K562 (cell line): Measurements from ENCODE around the gene ADRA1B. TPM values are rescaled to one million over a fixed set of nuclear protein-coding genes. Genes with fewer than 3 reads are reported as not detected.

Source experiments
- ATAC-seq: fragments of 200-7000 bp; cut with Tn5 transposase; 3 replicates; pipeline ENCODE4 v1.9.1; 2020; ENCODE audit warnings: moderate library complexity
- BruUV-seq: library from RNA; stranded (reverse); fragments of 400-500 nt; replicated peaks from 2 replicates; lab custom pipeline; 2021; lab: Mats Ljungman, UMichigan
- CTCF ChIA-PET: fragments of 300-600 bp; formaldehyde crosslinking; extraction: SDS; loops from one replicate; lab custom pipeline; 2021; ENCODE audit warnings: low intra/inter-chr PET ratio; lab: Yijun Ruan, JAX
- POLR2A ChIA-PET: fragments of 300-600, 350-650 bp; sonication (Branson Sonifier 250); formaldehyde crosslinking; extraction: SDS; loops from one replicate; lab custom pipeline; 2021; ENCODE audit warnings: antibody characterized with exemption, inconsistent platforms; lab: Yijun Ruan, JAX
- DNase-seq, 4 experiments: peaks; one replicate each; pipeline versions ENCODE4 v3.0.0 to v3.0.0-alpha.2; 2011 to 2018; ENCODE audit warnings: low spot score in 3 of 4, mixed read lengths in 3 of 4; ENCODE audit errors: extremely low read depth in 1 of 4
- FAIRE-seq: peaks from 2 replicates; lab custom pipeline; 2011; peaks lifted over from hg19 to GRCh38; lab: Jason Lieb, UNC
- H2AFZ ChIP-seq: 2 replicates; pipeline ENCODE4 v1.6.0; 2011; ENCODE audit warnings: low read depth, low read length, control low read depth, inconsistent platforms
- H3K27ac ChIP-seq: fragments of 200-600 bp; 3 replicates; pipeline ENCODE4 v1.8.0; 2011; ENCODE audit warnings: low read depth, mild to moderate bottlenecking, control low read depth, inconsistent platforms, low read length, moderate library complexity, mixed read lengths; ENCODE audit errors: extremely low read depth
- H3K27me3 ChIP-seq, 2 experiments: fragments of 300-600 bp in 1 of 2; 2 replicates in 1 of 2; 3 replicates in 1 of 2; pipeline versions ENCODE4 v1.6.0 to v1.8.0; 2011; ENCODE audit warnings: inconsistent platforms in 2 of 2, low read length in 2 of 2, mild to moderate bottlenecking in 1 of 2, mixed read lengths in 1 of 2, moderate library complexity in 1 of 2; ENCODE audit not compliant: control insufficient read depth in 2 of 2, insufficient read depth in 2 of 2
- H3K36me3 ChIP-seq: fragments of 300-600 bp; 3 replicates; pipeline ENCODE4 v1.8.0; 2011; ENCODE audit warnings: mild to moderate bottlenecking, low read length, inconsistent platforms; ENCODE audit not compliant: control insufficient read depth, insufficient read depth
- H3K4me1 ChIP-seq, 2 experiments: fragments of 200-600 bp in 1 of 2; replicated peaks in 1 of 2; 2 replicates in 1 of 2; 3 replicates in 1 of 2; pipeline versions ENCODE4 v1.5.1 to v1.8.0; 2011; ENCODE audit warnings: inconsistent platforms in 2 of 2, low read length in 2 of 2, mild to moderate bottlenecking in 1 of 2, mixed read lengths in 1 of 2, moderate library complexity in 1 of 2; ENCODE audit not compliant: control insufficient read depth in 2 of 2, insufficient read depth in 2 of 2
- H3K4me2 ChIP-seq: 2 replicates; pipeline ENCODE4 v1.6.1; 2011; ENCODE audit warnings: low read length, control low read depth, inconsistent platforms, mixed read lengths; ENCODE audit not compliant: insufficient read depth
- H3K4me3 ChIP-seq: fragments of 200-600 bp; sonication (generic), shearing (Covaris generic); 2 replicates; pipeline ENCODE4 v1.5.1; 2016; ENCODE audit warnings: control low read depth, inconsistent platforms
- H3K79me2 ChIP-seq: fragments of 200-600 bp; 3 replicates; pipeline ENCODE4 v1.8.0; 2011; ENCODE audit warnings: low read length, inconsistent platforms; ENCODE audit not compliant: control insufficient read depth, insufficient read depth
- H3K9ac ChIP-seq, 2 experiments: 2 replicates each; pipeline versions ENCODE4 v1.6.0 to v1.6.1; 2011; ENCODE audit warnings: low read depth in 2 of 2, low read length in 2 of 2, control low read depth in 1 of 2, inconsistent platforms in 1 of 2, mild to moderate bottlenecking in 1 of 2, mixed read lengths in 1 of 2; ENCODE audit not compliant: insufficient read depth in 1 of 2
- H3K9me1 ChIP-seq: one replicate; pipeline ENCODE4 v1.6.0; 2011; ENCODE audit warnings: inconsistent platforms, mild to moderate bottlenecking, low read length, moderate library complexity; ENCODE audit not compliant: control insufficient read depth, insufficient read depth
- H3K9me3 ChIP-seq: replicated peaks from 2 replicates; pipeline ENCODE4 v1.5.1; 2011; ENCODE audit warnings: low read depth, low read length, inconsistent platforms; ENCODE audit not compliant: control insufficient read depth, insufficient read depth
- H4K20me1 ChIP-seq: replicated peaks from 2 replicates; pipeline ENCODE4 v1.6.1; 2011; ENCODE audit warnings: low read length, inconsistent platforms, mixed read lengths; ENCODE audit not compliant: control insufficient read depth, insufficient read depth
- CHCHD3 ChIP-seq: fragments of 250-450 bp; sonication (Bioruptor Pico); IDR thresholded peaks from 2 replicates; pipeline ENCODE4 v2.1.2; 2022; ENCODE audit warnings: mild to moderate bottlenecking
- ESRRB ChIP-seq: fragments of 250-450 bp; sonication (Bioruptor Pico); IDR thresholded peaks from 2 replicates; pipeline ENCODE4 v1.5.0; 2020; ENCODE audit warnings: mild to moderate bottlenecking, moderate library complexity, borderline replicate concordance
- FOSL1 ChIP-seq: fragments of 200-800 bp; sonication (Bioruptor generic); conservative IDR thresholded peaks from 2 replicates; pipeline ENCODE4 v1.6.1; 2016; ENCODE audit warnings: missing genetic modification characterization, missing compliant biosample characterization
- ZKSCAN3 ChIP-seq: fragments of 250-450 bp; sonication (Bioruptor Pico); IDR thresholded peaks from 2 replicates; pipeline ENCODE4 v1.4.0; 2020
- ZNF232 ChIP-seq: sonication (generic); formaldehyde crosslinking; IDR thresholded peaks from 2 replicates; pipeline ENCODE4 v1.8.0; 2022; ENCODE audit warnings: mild to moderate bottlenecking, missing genetic modification reagents
- ZNF778 ChIP-seq: fragments of 450-650 bp; formaldehyde crosslinking; IDR thresholded peaks from 2 replicates; pipeline ENCODE4 v1.4.0; 2020; ENCODE audit warnings: mild to moderate bottlenecking, moderate library complexity
- WGBS: fragments of 100-300 bp; shearing (Covaris generic); methylation state at CpG from one replicate; pipeline ENCODE4 v1.1.6; 2016; ENCODE audit warnings: low coverage, mixed read lengths; ENCODE audit not compliant: insufficient coverage; ENCODE audit errors: missing lambda C conversion rate; 5-methylcytosine and 5-hydroxymethylcytosine counted together
- in situ Hi-C: fragments of 300-500 bp; cut with MboI; formaldehyde crosslinking; loops from 4 replicates; pipeline ENCODE4 v1.15.0; 2018; ENCODE audit warnings: inconsistent platforms, mixed read lengths
- intact Hi-C: fragments of 100-400 bp; cut with micrococcal nuclease; formaldehyde crosslinking; loops from 2 replicates; pipeline ENCODE4 v1.14.2; 2022
- polyA plus RNA-seq, 8 experiments: library from polyadenylated mRNA; depleted of rRNA in 4 of 8; stranded (reverse) in 5 of 8; unstranded in 3 of 8; fragments of >200 nt; fragmentation: Nextera tagmentation in 2 of 8; fragmentation: Illumina TruSeq in 1 of 8; extraction: Ambion mirVana in 2 of 8; extraction: Trizol in 1 of 8; gene quantifications; 2 replicates each; pipeline versions ENCODE4 v1.2.1 to v1.2.3, GENCODE V29; 2011 to 2014; ENCODE audit warnings: inconsistent platforms in 1 of 8, missing spikeins in 1 of 8
- total RNA-seq, 7 experiments: library from RNA; depleted of rRNA in 6 of 7; stranded (reverse); fragments of >200 nt in 6 of 7; fragmentation: Illumina TruSeq in 2 of 7; extraction: Trizol in 2 of 7; gene quantifications; 2 replicates each; pipeline versions ENCODE4 v1.2.1 to v1.2.3, GENCODE V29; 2011 to 2021; ENCODE audit warnings: low replicate concordance in 1 of 7
- TF ChIP-seq, protein P1 (sequence below): fragments of 450-650 bp; formaldehyde crosslinking; IDR thresholded peaks from 2 replicates; pipeline ENCODE4 v1.4.0; 2022; ENCODE audit warnings: missing genetic modification characterization
- TF ChIP-seq, protein P2 (sequence below): fragments of 250-450 bp; sonication (Bioruptor Pico); IDR thresholded peaks from 2 replicates; pipeline ENCODE4 v1.9.0; 2021; ENCODE audit warnings: mild to moderate bottlenecking, inconsistent platforms
- TF ChIP-seq, protein P3 (sequence below): sonication (generic); formaldehyde crosslinking; IDR thresholded peaks from 2 replicates; pipeline ENCODE4 v1.9.0; 2022; ENCODE audit warnings: mild to moderate bottlenecking, missing genetic modification reagents

The ADRA1B gene
- total and polyA plus RNA-seq, 9 of the 15 experiments (the other 6 are each of a cell fraction or from before 2014, with no cell fraction given): not detected

DNA sequence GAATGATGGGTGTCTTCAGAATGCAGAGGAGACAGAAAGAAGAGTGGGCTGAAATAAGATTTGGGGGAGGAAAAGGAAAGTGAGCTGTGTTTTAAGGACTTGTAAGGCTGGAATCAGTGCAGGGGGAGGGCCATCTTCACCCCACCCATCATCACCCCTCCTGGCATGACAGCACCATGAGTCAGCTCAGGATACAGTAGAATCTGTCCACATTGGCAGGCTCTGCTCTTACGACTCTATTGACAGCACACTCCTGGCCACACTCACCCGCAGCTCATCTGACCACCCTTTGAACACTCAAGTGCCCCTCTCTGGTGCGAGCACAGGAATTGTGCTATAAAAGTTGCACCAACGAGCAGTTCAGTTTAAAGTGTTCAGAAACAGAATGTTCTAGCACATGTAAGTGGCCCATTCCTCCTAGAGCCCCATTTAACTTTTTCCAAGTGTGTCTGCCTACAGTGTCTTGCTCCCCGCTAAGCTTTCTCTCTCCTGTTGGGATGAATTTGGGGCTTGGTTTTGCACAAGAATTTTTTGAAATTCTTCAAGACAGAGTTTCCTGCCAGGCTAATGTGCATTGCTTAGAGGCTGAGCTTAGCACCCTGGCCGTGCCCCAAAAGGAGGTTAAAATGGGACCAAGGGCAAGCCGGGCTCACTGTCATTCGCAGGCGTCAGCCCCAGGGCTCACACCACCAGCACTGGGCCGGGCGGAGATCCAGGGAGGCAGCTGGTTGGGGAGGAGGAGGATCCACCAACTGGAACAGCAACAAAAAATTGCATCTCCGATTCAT lies 12.0 kb downstream of the ADRA1B start:
- Histone ChIP-seq H3K9me3 (no peaks in the 10 kb centered on the region), H2AFZ (no peak overlapping the region), H3K9ac (no peak overlapping the region), H3K36me3 (no peaks in the 10 kb centered on the region), H3K4me3 (no peak overlapping the region), H3K27me3 (peaks cover 3 to 15% of the 10 kb centered on the region in 2 experiments; a peak in 3 of 5 replicates), H3K4me2 (no peak overlapping the region), H3K4me1 (no peaks in the 10 kb centered on the region), H3K79me2 (no peaks in the 10 kb centered on the region), H3K9me1 (no peaks in the 10 kb centered on the region), H4K20me1 (no peaks in the 10 kb centered on the region), H3K27ac (no peak overlapping the region)
- ChIA-PET POLR2A (interaction anchor here (0.9 kb wide), 1 partner anchor 14 kb away, joined by 3 read pairs; no protein-coding TSS in a partner anchor), CTCF (no interaction called here)
- FAIRE-seq: no peak
- in situ Hi-C loops: no loop called here
- WGBS: 3% methylated on average over 12 of the region's 12 CpGs
- no peak for DNase-seq
- TF ChIP-seq FOSL1: peak; percentile 60
- TF ChIP-seq, protein P1, sequence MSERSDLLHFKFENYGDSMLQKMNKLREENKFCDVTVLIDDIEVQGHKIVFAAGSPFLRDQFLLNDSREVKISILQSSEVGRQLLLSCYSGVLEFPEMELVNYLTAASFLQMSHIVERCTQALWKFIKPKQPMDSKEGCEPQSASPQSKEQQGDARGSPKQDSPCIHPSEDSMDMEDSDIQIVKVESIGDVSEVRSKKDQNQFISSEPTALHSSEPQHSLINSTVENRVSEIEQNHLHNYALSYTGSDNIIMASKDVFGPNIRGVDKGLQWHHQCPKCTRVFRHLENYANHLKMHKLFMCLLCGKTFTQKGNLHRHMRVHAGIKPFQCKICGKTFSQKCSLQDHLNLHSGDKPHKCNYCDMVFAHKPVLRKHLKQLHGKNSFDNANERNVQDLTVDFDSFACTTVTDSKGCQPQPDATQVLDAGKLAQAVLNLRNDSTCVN: no peak
- intact Hi-C loops: no loop called here
- no TSS peak for BruUV-seq
- no peak for ATAC-seq

DNA sequence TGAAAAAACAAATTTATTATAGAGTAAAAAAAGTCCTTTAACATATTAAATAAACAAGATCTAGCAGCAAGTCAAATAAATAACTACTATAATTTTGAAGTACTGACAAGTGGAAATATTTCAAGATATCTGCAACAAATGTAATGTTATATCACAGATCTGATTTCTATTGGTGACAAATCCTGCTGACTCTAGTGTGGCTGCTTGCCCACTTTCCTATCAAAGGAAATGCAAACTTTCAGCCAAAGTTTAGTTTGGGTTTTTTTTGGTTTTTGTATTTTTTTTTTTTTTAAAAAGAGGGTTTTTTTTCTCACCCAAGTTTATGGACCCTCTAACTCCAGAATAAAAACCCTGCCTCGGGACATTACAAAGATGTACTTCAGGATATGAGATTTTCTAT lies 12.9 kb downstream of the ADRA1B start:
- FAIRE-seq (no peak), ATAC-seq (no peak), DNase-seq (no peak)
- Histone ChIP-seq H3K9ac (no peak overlapping the region), H3K36me3 (no peaks in the 10 kb centered on the region), H3K79me2 (no peaks in the 10 kb centered on the region), H3K4me1 (no peaks in the 10 kb centered on the region), H3K4me3 (no peak overlapping the region), H3K27me3 (peaks cover 3 to 19% of the 10 kb centered on the region in 2 experiments; a peak in 3 of 5 replicates), H4K20me1 (no peaks in the 10 kb centered on the region), H3K27ac (no peak overlapping the region), H3K9me3 (no peaks in the 10 kb centered on the region), H2AFZ (no peak overlapping the region), H3K9me1 (no peaks in the 10 kb centered on the region), H3K4me2 (no peak overlapping the region)
- POLR2A ChIA-PET: interaction anchor here (0.9 kb wide), 1 partner anchor 15 kb away, joined by 3 read pairs; no protein-coding TSS in a partner anchor
- CTCF ChIA-PET: no interaction called here
- 0% methylated on average over 1 of the region's 1 CpG for WGBS
- intact Hi-C loops: no loop called here
- in situ Hi-C loops: no loop called here
- BruUV-seq: no TSS peak
- TF ChIP-seq, protein P2, sequence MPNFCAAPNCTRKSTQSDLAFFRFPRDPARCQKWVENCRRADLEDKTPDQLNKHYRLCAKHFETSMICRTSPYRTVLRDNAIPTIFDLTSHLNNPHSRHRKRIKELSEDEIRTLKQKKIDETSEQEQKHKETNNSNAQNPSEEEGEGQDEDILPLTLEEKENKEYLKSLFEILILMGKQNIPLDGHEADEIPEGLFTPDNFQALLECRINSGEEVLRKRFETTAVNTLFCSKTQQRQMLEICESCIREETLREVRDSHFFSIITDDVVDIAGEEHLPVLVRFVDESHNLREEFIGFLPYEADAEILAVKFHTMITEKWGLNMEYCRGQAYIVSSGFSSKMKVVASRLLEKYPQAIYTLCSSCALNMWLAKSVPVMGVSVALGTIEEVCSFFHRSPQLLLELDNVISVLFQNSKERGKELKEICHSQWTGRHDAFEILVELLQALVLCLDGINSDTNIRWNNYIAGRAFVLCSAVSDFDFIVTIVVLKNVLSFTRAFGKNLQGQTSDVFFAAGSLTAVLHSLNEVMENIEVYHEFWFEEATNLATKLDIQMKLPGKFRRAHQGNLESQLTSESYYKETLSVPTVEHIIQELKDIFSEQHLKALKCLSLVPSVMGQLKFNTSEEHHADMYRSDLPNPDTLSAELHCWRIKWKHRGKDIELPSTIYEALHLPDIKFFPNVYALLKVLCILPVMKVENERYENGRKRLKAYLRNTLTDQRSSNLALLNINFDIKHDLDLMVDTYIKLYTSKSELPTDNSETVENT (CRISPR knock-in tag): no peak
- no peak for TF ChIP-seq CHCHD3 (CRISPR knock-in tag)
- no peak for TF ChIP-seq ZNF232 (CRISPR knock-in tag)
- TF ChIP-seq ZKSCAN3 (CRISPR knock-in tag): no peak
- TF ChIP-seq, protein P3, sequence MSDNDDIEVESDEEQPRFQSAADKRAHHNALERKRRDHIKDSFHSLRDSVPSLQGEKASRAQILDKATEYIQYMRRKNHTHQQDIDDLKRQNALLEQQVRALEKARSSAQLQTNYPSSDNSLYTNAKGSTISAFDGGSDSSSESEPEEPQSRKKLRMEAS (CRISPR knock-in tag): no peak
- TF ChIP-seq ZNF778: no peak
- TF ChIP-seq ESRRB: no peak
